Measurements from ENCODE around the gene ABR. TPM values are rescaled to one million over a fixed set of nuclear protein-coding genes. Genes with fewer than 3 reads are reported as not detected.

Gene ABR
- total and polyA plus RNA-seq, 2 of the 8 experiments (the other 6 are each of a cell fraction or from before 2014, with no cell fraction given) = 44.8 to 47.2 TPM

- no peak overlapping the region for H4K8ac ChIP-seq (ENCODE audit: extremely low read depth, insufficient read depth, low read length)
- H3K4ac ChIP-seq (replicated peaks; ENCODE audit: insufficient read length, low read depth, low read length) = no peak overlapping the region
- no peak for TF ChIP-seq EGR1 (IDR thresholded peaks at IDR 0.05; ENCODE audit: borderline replicate concordance, low read depth, low read length)
- TF ChIP-seq SIX5 (IDR thresholded peaks at IDR 0.05; ENCODE audit: low read depth, low read length) = no peak
- TF ChIP-seq CTBP2 (IDR thresholded peaks at IDR 0.05; ENCODE audit: borderline replicate concordance, insufficient read depth, insufficient read length, low read length) = no peak
- TF ChIP-seq CHD1 (IDR thresholded peaks at IDR 0.05; ENCODE audit: low read depth, low read length) = no peak
- no peak overlapping the region for H4K5ac ChIP-seq (ENCODE audit: insufficient read length, low read depth, low read length)
- H2BK15ac ChIP-seq (ENCODE audit: low read length) = no peak overlapping the region
- H2BK120ac ChIP-seq (replicated peaks; ENCODE audit: low read depth, low read length) = no peak overlapping the region
- no peak overlapping the region for H3K18ac ChIP-seq (ENCODE audit: extremely low read depth, low read length)
- ChIA-PET POLR2A (ENCODE audit: partially characterized antibody) (interaction anchor here (0.8 to 1.1 kb wide), 2 partner anchors 9 to 44 kb away, joined by 3 read pairs; no protein-coding TSS in a partner anchor), CTCF (ENCODE audit: partially characterized antibody) (interaction anchor here (1.4 to 2.9 kb wide), 3 partner anchors 9 to 70 kb away, joined by 3 to 14 read pairs (median 5); partner anchors contain the start of gene NXN)
- H3K4me3 ChIP-seq (ENCODE audit: extremely low read depth in 1 of 4, insufficient read depth in 2 of 4, low read depth in 3 of 4, low read length in 4 of 4) = no peak overlapping the region
- H3K4me1 ChIP-seq (replicated peaks in 1 of 4; ENCODE audit: control insufficient read depth in 3 of 4, insufficient read depth in 4 of 4, low read length in 3 of 4) = no peaks in the 10 kb centered on the region
- no peak overlapping the region for H2BK12ac ChIP-seq (ENCODE audit: low read depth, low read length)
- no peak overlapping the region for H2AFZ ChIP-seq (ENCODE audit: low read length)
- H3K79me1 ChIP-seq (ENCODE audit: low read depth, low read length) = no peaks in the 10 kb centered on the region
- no peak overlapping the region for H3K56ac ChIP-seq (replicated peaks; ENCODE audit: insufficient read length, low read depth, low read length)
- no peaks in the 10 kb centered on the region for H3K27me3 ChIP-seq (replicated peaks in 1 of 4; ENCODE audit: control insufficient read depth in 3 of 4, extremely low read depth in 1 of 4, insufficient read depth in 3 of 4, low read length in 3 of 4)
- no peaks in the 10 kb centered on the region for H3K23me2 ChIP-seq (ENCODE audit: low read depth, low read length)
- H3K14ac ChIP-seq (ENCODE audit: insufficient read length) = no peak overlapping the region
- FAIRE-seq (no peak), DNase-seq (ENCODE audit: low read depth in 1 of 2, low spot score in 2 of 2) (no peak)
- no peak overlapping the region for H4K91ac ChIP-seq (replicated peaks; ENCODE audit: insufficient read length, low read length)
- no peak overlapping the region for H3K4me2 ChIP-seq (ENCODE audit: insufficient read depth in 1 of 2, low read depth in 2 of 2, low read length in 2 of 2)
- no peak overlapping the region for H2BK20ac ChIP-seq (ENCODE audit: low read length)
- no peak overlapping the region for H3K23ac ChIP-seq (ENCODE audit: insufficient read length)
- 83% methylated on average over 26 of the region's 28 CpGs; no CpG with 5 or more reads in 1 of the 2 experiments for WGBS, 2 experiments (ENCODE audit: extremely low coverage in 1 of 2, insufficient coverage in 1 of 2, insufficient read length in 1 of 2, insufficient replicate concordance in 2 of 2, low coverage in 1 of 2, low lambda C conversion rate in 2 of 2, missing lambda C conversion rate in 1 of 2)
- no peak overlapping the region for H3K27ac ChIP-seq (ENCODE audit: low read depth, low read length)
- H4K20me1 ChIP-seq (replicated peaks in 1 of 2; ENCODE audit: control insufficient read depth in 1 of 2, insufficient read depth in 2 of 2, low read length in 2 of 2) = peaks cover 0 to 2% of the 10 kb centered on the region in 2 experiments
- no peaks in the 10 kb centered on the region; a peak in 1 of 8 replicates for H3K36me3 ChIP-seq (ENCODE audit: control insufficient read depth in 2 of 4, insufficient read depth in 4 of 4, low read length in 3 of 4)
- H3K9ac ChIP-seq (replicated peaks in 1 of 4; ENCODE audit: extremely low read depth in 1 of 4, low read depth in 3 of 4, low read length in 3 of 4) = no peak overlapping the region
- H2BK5ac ChIP-seq (ENCODE audit: low read depth, low read length) = no peak overlapping the region
- no peak overlapping the region for H2AK5ac ChIP-seq (ENCODE audit: low read depth, low read length)
- H3K79me2 ChIP-seq (ENCODE audit: control insufficient read depth in 1 of 2, insufficient read depth in 2 of 2, low read length in 2 of 2) = no peaks in the 10 kb centered on the region
- H3K9me3 ChIP-seq (ENCODE audit: insufficient read depth in 2 of 2, low read depth in 1 of 2, low read length in 1 of 2) = no peaks in the 10 kb centered on the region
These were observed 130.1 kb downstream of the ABR start for GRCh38 chr17:1049446-1050225.
